ENCODE results near the gene GFRA1. TPM values are rescaled to one million over a fixed set of nuclear protein-coding genes. Genes with fewer than 3 reads are reported as not detected.

The GFRA1 gene
- polyA plus RNA-seq, 2 of the 4 experiments (the other 2 are of a cell fraction) = 4.0 to 9.5 TPM

GRCh38 chr10:116256752-116257259 lies 16.2 kb downstream of the GFRA1 start (continued):
- TF ChIP-seq, protein P1, sequence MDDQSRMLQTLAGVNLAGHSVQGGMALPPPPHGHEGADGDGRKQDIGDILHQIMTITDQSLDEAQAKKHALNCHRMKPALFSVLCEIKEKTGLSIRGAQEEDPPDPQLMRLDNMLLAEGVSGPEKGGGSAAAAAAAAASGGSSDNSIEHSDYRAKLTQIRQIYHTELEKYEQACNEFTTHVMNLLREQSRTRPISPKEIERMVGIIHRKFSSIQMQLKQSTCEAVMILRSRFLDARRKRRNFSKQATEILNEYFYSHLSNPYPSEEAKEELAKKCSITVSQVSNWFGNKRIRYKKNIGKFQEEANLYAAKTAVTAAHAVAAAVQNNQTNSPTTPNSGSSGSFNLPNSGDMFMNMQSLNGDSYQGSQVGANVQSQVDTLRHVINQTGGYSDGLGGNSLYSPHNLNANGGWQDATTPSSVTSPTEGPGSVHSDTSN (IDR thresholded peaks at IDR 0.05) = no peak
- no peak for TF ChIP-seq JUN (IDR thresholded peaks at IDR 0.05)
- TF ChIP-seq REST (IDR thresholded peaks at IDR 0.05) = no peak
- TF ChIP-seq FOSB (CRISPR knock-in tag; IDR thresholded peaks at IDR 0.05) = no peak
- no peak for TF ChIP-seq EHMT2 (IDR thresholded peaks at IDR 0.05; ENCODE audit: low read depth)

- CTCF ChIA-PET = interaction anchor here (1.5 kb wide), 1 partner anchor 32 kb away, joined by 3 read pairs; no protein-coding TSS in a partner anchor
- POLR2A ChIA-PET = no interaction called here
- Histone ChIP-seq H3K9me3 (no peaks in the 10 kb centered on the region), H3K4me1 (no peaks in the 10 kb centered on the region), H3K4me3 (no peak overlapping the region), H3K4me2 (no peak overlapping the region), H3K27ac (no peak overlapping the region)
- DNase-seq (ENCODE audit: low read depth in 1 of 2, low spot score in 1 of 2) = no peak
- no peak for FAIRE-seq
- 40% methylated on average over 12 of the region's 12 CpGs for WGBS (ENCODE audit: missing lambda C conversion rate)
- TF ChIP-seq NR3C1 (IDR thresholded peaks at IDR 0.05) = no peak
- no peak for TF ChIP-seq ZC3H11A (IDR thresholded peaks at IDR 0.05)
- ATAC-seq = no peak
These were observed 16.9 kb downstream of the GFRA1 start for GRCh38 chr10:116255886-116256751.

GRCh38 chr10:116254422-116255155 lies 18.4 kb downstream of the GFRA1 start:
- Histone ChIP-seq H3K9me3 (no peaks in the 10 kb centered on the region), H3K4me3 (no peak overlapping the region), H3K4me1 (no peaks in the 10 kb centered on the region), H3K27ac (no peak overlapping the region), H3K4me2 (no peak overlapping the region)
- ATAC-seq (no peak), FAIRE-seq (no peak), DNase-seq (ENCODE audit: low read depth in 1 of 2, low spot score in 1 of 2) (no peak)
- POLR2A ChIA-PET = no interaction called here
- CTCF ChIA-PET = no interaction called here
- TF ChIP-seq, protein P2, sequence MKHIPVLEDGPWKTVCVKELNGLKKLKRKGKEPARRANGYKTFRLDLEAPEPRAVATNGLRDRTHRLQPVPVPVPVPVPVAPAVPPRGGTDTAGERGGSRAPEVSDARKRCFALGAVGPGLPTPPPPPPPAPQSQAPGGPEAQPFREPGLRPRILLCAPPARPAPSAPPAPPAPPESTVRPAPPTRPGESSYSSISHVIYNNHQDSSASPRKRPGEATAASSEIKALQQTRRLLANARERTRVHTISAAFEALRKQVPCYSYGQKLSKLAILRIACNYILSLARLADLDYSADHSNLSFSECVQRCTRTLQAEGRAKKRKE (CRISPR knock-in tag; IDR thresholded peaks at IDR 0.05; ENCODE audit: low read depth) = no peak
- WGBS (ENCODE audit: missing lambda C conversion rate) = 45% methylated on average over 7 of the region's 7 CpGs

DNA sequence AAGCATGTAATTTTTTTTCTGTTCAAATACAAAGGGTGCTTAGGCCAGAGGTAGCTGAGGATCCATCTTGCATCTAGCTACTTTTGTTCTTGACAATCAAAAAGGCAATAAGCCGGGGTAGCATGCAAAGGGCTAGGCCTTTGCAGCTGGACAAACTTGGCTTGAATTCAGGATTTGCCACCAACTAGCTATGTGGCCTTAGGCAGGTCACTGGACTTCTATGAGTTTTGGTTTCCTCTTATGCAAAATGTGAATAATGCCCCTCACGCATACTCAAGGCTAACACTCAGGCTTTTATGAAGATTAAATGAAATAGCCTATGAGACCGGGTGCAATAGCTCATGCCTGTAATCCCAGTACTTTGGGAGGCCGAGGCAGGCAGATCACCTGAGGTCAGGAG lies 19.3 kb downstream of the GFRA1 start:
- DNase-seq (ENCODE audit: low read depth in 1 of 2, low spot score in 1 of 2) (no peak), ATAC-seq (no peak), FAIRE-seq (no peak)
- H3K9me3 ChIP-seq = no peaks in the 10 kb centered on the region
- H3K27ac ChIP-seq = no peak overlapping the region
- ChIA-PET CTCF (interaction anchor here (1.0 kb wide), 1 partner anchor 10 kb away, joined by 4 read pairs; no protein-coding TSS in a partner anchor), POLR2A (no interaction called here)
- no peak for TF ChIP-seq KDM5A (IDR thresholded peaks at IDR 0.05)
- TF ChIP-seq NR3C1 (IDR thresholded peaks at IDR 0.05) = no peak
- TF ChIP-seq EHF (CRISPR knock-in tag; IDR thresholded peaks at IDR 0.05) = no peak
- no peak for TF ChIP-seq RFX5 (IDR thresholded peaks at IDR 0.05)
- TF ChIP-seq POLR2A (IDR thresholded peaks at IDR 0.05; ENCODE audit: low read length) = no peak
- no peak for TF ChIP-seq CHD2 (IDR thresholded peaks at IDR 0.05; ENCODE audit: low read length, partially characterized antibody)
- TF ChIP-seq JUNB (IDR thresholded peaks at IDR 0.05) = no peak
- TF ChIP-seq SREBF2 (IDR thresholded peaks at IDR 0.05) = no peak
- no peak for TF ChIP-seq MAFK (IDR thresholded peaks at IDR 0.05; ENCODE audit: partially characterized antibody)
- TF ChIP-seq GATA3 (IDR thresholded peaks at IDR 0.05; ENCODE audit: borderline replicate concordance) = no peak
- TF ChIP-seq, protein P2 (CRISPR knock-in tag; IDR thresholded peaks at IDR 0.05; ENCODE audit: low read depth) = no peak
- no peak for TF ChIP-seq RNF2 (IDR thresholded peaks at IDR 0.05; ENCODE audit: borderline replicate concordance, low read depth)
- no peak for TF ChIP-seq POLR2AphosphoS2 (conservative IDR thresholded peaks at IDR 0.05; ENCODE audit: low read length)
- TF ChIP-seq RCOR1 (IDR thresholded peaks at IDR 0.05; ENCODE audit: low read depth, low read length) = no peak
- 57% methylated on average over 4 of the region's 4 CpGs for WGBS (ENCODE audit: missing lambda C conversion rate)
- no peak overlapping the region for H3K4me3 ChIP-seq
- no peaks in the 10 kb centered on the region for H3K4me1 ChIP-seq
- no peak overlapping the region for H3K4me2 ChIP-seq
